H9 (cell line): ENCODE results near the gene GFY. TPM values are rescaled to one million over a fixed set of nuclear protein-coding genes. Genes with fewer than 3 reads are reported as not detected.

Experiments
- DNase-seq: peaks from one replicate; pipeline ENCODE4 v3.0.0-alpha.2; 2017
- H2AFZ ChIP-seq: one replicate; pipeline ENCODE4 v1.6.1; 2013; ENCODE audit warnings: mild to moderate bottlenecking, low read length, control low read depth, moderate library complexity
- H2AK5ac ChIP-seq: 2 replicates; pipeline ENCODE4 v1.6.1; 2013; ENCODE audit warnings: low read length, control low read depth, mixed read lengths; ENCODE audit not compliant: insufficient read length
- H2BK120ac ChIP-seq: one replicate; pipeline ENCODE4 v1.6.1; 2013; ENCODE audit warnings: low read depth, mild to moderate bottlenecking, low read length, control low read depth, inconsistent platforms; ENCODE audit not compliant: poor library complexity, severe bottlenecking
- H2BK12ac ChIP-seq: 2 replicates; pipeline ENCODE4 v1.6.1; 2013; ENCODE audit warnings: low read length, control low read depth, mixed read lengths, low read depth; ENCODE audit not compliant: insufficient read length
- H2BK15ac ChIP-seq: 2 replicates; pipeline ENCODE4 v1.6.1; 2013; ENCODE audit warnings: low read depth, low read length, control low read depth
- H2BK20ac ChIP-seq: one replicate; pipeline ENCODE4 v1.6.1; 2013; ENCODE audit warnings: low read depth, mild to moderate bottlenecking, low read length, control low read depth, inconsistent platforms; ENCODE audit not compliant: poor library complexity, severe bottlenecking
- H2BK5ac ChIP-seq: 2 replicates; pipeline ENCODE4 v1.6.1; 2013; ENCODE audit warnings: low read length, control low read depth, mixed read lengths; ENCODE audit not compliant: insufficient read length
- H3K14ac ChIP-seq: 2 replicates; pipeline ENCODE4 v1.6.1; 2013; ENCODE audit warnings: low read length, control low read depth; ENCODE audit not compliant: insufficient read depth
- H3K18ac ChIP-seq: 2 replicates; pipeline ENCODE4 v1.6.1; 2013; ENCODE audit warnings: low read depth, mild to moderate bottlenecking, mixed read lengths, low read length, control low read depth; ENCODE audit not compliant: insufficient read length
- H3K23ac ChIP-seq: 2 replicates; pipeline ENCODE4 v1.6.1; 2013; ENCODE audit warnings: low read length, control low read depth, mixed read lengths, low read depth; ENCODE audit not compliant: insufficient read length
- H3K23me2 ChIP-seq: 2 replicates; pipeline ENCODE4 v1.6.1; 2013; ENCODE audit warnings: low read depth, mild to moderate bottlenecking, mixed read lengths, low read length, control low read depth; ENCODE audit not compliant: insufficient read length, poor library complexity, severe bottlenecking
- H3K27ac ChIP-seq: 2 replicates; pipeline ENCODE4 v1.5.1; 2013; ENCODE audit warnings: low read length, control low read depth, mixed read lengths, low read depth; ENCODE audit not compliant: insufficient read length
- H3K27me3 ChIP-seq: 2 replicates; pipeline ENCODE4 v1.6.1; 2013; ENCODE audit warnings: low read length, control low read depth, inconsistent platforms; ENCODE audit not compliant: insufficient read depth
- H3K4ac ChIP-seq: 2 replicates; pipeline ENCODE4 v1.6.1; 2013; ENCODE audit warnings: low read depth, mild to moderate bottlenecking, control low read depth, inconsistent platforms, low read length, moderate library complexity
- H3K4me1 ChIP-seq: 2 replicates; pipeline ENCODE4 v1.6.1; 2013; ENCODE audit warnings: low read length, control low read depth, inconsistent platforms; ENCODE audit not compliant: insufficient read depth
- H3K4me2 ChIP-seq: 2 replicates; pipeline ENCODE4 v1.6.1; 2013; ENCODE audit warnings: low read length, control low read depth, mixed read lengths; ENCODE audit not compliant: insufficient read length, insufficient read depth
- H3K56ac ChIP-seq: 2 replicates; pipeline ENCODE4 v1.6.1; 2013; ENCODE audit warnings: low read depth, mild to moderate bottlenecking, mixed read lengths, low read length, control low read depth; ENCODE audit not compliant: insufficient read length
- H3K79me1 ChIP-seq: 2 replicates; pipeline ENCODE4 v1.6.1; 2013; ENCODE audit warnings: low read depth, mild to moderate bottlenecking, moderate library complexity, low read length, control low read depth, inconsistent platforms; ENCODE audit not compliant: insufficient read depth, poor library complexity, severe bottlenecking
- H3K79me2 ChIP-seq: 2 replicates; pipeline ENCODE4 v1.6.1; 2013; ENCODE audit warnings: low read length, control low read depth, inconsistent platforms; ENCODE audit not compliant: insufficient read depth
- H3K9ac ChIP-seq: 2 replicates; pipeline ENCODE4 v1.6.1; 2013; ENCODE audit warnings: low read length, control low read depth, mixed read lengths; ENCODE audit not compliant: insufficient read length; ENCODE audit errors: extremely low read depth
- H3K9me3 ChIP-seq: one replicate; pipeline ENCODE4 v1.6.1; 2013; ENCODE audit warnings: low read depth, low read length, inconsistent platforms; ENCODE audit not compliant: control insufficient read depth
- H3T11ph ChIP-seq: one replicate; pipeline ENCODE4 v1.6.1; 2013; ENCODE audit warnings: mild to moderate bottlenecking, low read length, control low read depth, inconsistent platforms
- H4K20me1 ChIP-seq: one replicate; pipeline ENCODE4 v1.6.1; 2013; ENCODE audit not compliant: control insufficient read depth, insufficient read length, insufficient read depth
- H4K5ac ChIP-seq: 2 replicates; pipeline ENCODE4 v1.6.1; 2013; ENCODE audit warnings: low read depth, mild to moderate bottlenecking, mixed read lengths, low read length, control low read depth; ENCODE audit not compliant: insufficient read length
- H4K8ac ChIP-seq: replicated peaks from 2 replicates; pipeline ENCODE4 v1.6.1; 2013; ENCODE audit warnings: low read length, control low read depth, mixed read lengths, low read depth; ENCODE audit not compliant: insufficient read length
- H4K91ac ChIP-seq: 2 replicates; pipeline ENCODE4 v1.6.1; 2013; ENCODE audit warnings: low read depth, mild to moderate bottlenecking, moderate library complexity, mixed read lengths, low read length, control low read depth; ENCODE audit not compliant: insufficient read length
- H3K27ac Mint-ChIP-seq, 3 experiments: 2 replicates in 2 of 3; 3 replicates in 1 of 3; pipeline ENCODE4 v1.8.0; 2020 to 2021; ENCODE audit warnings: mixed read lengths in 3 of 3, mild to moderate bottlenecking in 1 of 3, moderate library complexity in 1 of 3
- H3K27me3 Mint-ChIP-seq: 2 replicates; pipeline ENCODE4 v1.8.0; 2021; ENCODE audit warnings: low read depth, mild to moderate bottlenecking, moderate library complexity, mixed read lengths
- H3K36me3 Mint-ChIP-seq, 3 experiments: 2 replicates in 2 of 3; 3 replicates in 1 of 3; pipeline ENCODE4 v1.8.0; 2020 to 2021; ENCODE audit warnings: low read depth in 3 of 3, mixed read lengths in 3 of 3; ENCODE audit not compliant: insufficient read depth in 1 of 3
- H3K4me1 Mint-ChIP-seq, 2 experiments: 2 replicates each; pipeline ENCODE4 v1.8.0; 2020; ENCODE audit warnings: mixed read lengths in 2 of 2
- H3K4me3 Mint-ChIP-seq, 2 experiments: 2 replicates in 1 of 2; 3 replicates in 1 of 2; pipeline ENCODE4 v1.8.0; 2020 to 2021; ENCODE audit warnings: mild to moderate bottlenecking in 2 of 2, mixed read lengths in 2 of 2, moderate library complexity in 1 of 2
- H3K9me3 Mint-ChIP-seq, 2 experiments: 2 replicates in 1 of 2; 3 replicates in 1 of 2; pipeline ENCODE4 v1.8.0; 2020; ENCODE audit warnings: mild to moderate bottlenecking in 2 of 2, mixed read lengths in 2 of 2, moderate library complexity in 1 of 2
- CTCF ChIP-seq: fragments of 200-600 bp; sonication (generic); conservative IDR thresholded peaks from 3 replicates; pipeline ENCODE4 v1.8.0; 2021; ENCODE audit warnings: antibody characterized with exemption, mild to moderate bottlenecking
- WGBS: extraction: QIAGEN DNeasy Blood & Tissue Kit; methylation state at CpG from one replicate; pipeline ENCODE4 v1.1.7; 2013; ENCODE audit warnings: missing lambda C conversion rate, low lambda C conversion rate, mixed read lengths; ENCODE audit not compliant: insufficient read length; ENCODE audit errors: extremely low coverage; 5-methylcytosine and 5-hydroxymethylcytosine counted together
- total RNA-seq: library from RNA; stranded (reverse); gene quantifications from 2 replicates; pipeline ENCODE4 v1.2.1, GENCODE V29; 2021

The GFY gene
- total RNA-seq, 1 experiment from 2014 or later = 1.3 TPM

- no peak overlapping the region for H4K5ac ChIP-seq
- no peak overlapping the region for H2BK12ac ChIP-seq
- H2BK20ac ChIP-seq = no peak overlapping the region
- Mint-ChIP-seq H3K27ac (peak overlapping the region; percentile 11 to 84 (median 78); a peak in 4 of 7 replicates), H3K9me3 (peaks cover 0 to 9% of the 10 kb centered on the region in 2 experiments; a peak in 2 of 5 replicates), H3K4me1 (peaks cover 57 to 75% of the 10 kb centered on the region in 2 experiments), H3K4me3 (peak overlapping the region in 1 of 2 experiments; percentile 16; a peak in 1 of 5 replicates), H3K36me3 (no peaks in the 10 kb centered on the region; a peak in 2 of 7 replicates), H3K27me3 (peaks cover 54% of the 10 kb centered on the region)
- no peak overlapping the region for H2AFZ ChIP-seq
- H3K27ac ChIP-seq = no peak overlapping the region
- no peaks in the 10 kb centered on the region for H3K79me2 ChIP-seq
- H4K20me1 ChIP-seq = no peaks in the 10 kb centered on the region
- peaks cover 2% of the 10 kb centered on the region; the same call in 1 of the 2 replicates for H3K4me1 ChIP-seq
- H3K79me1 ChIP-seq = no peaks in the 10 kb centered on the region
- no peak overlapping the region for H2BK5ac ChIP-seq
- H3K4me2 ChIP-seq = no peak overlapping the region
- H2BK15ac ChIP-seq = no peak overlapping the region
- no peak overlapping the region for H3K23ac ChIP-seq
- H3K18ac ChIP-seq = no peak overlapping the region
- TF ChIP-seq CTCF = no peak
- no peak overlapping the region for H3K4ac ChIP-seq
- WGBS = no CpG with 5 or more reads among the region's 2 CpGs
- H4K8ac ChIP-seq = no peak overlapping the region
- H3K9ac ChIP-seq = no peak overlapping the region
- no peak overlapping the region for H4K91ac ChIP-seq
- no peak overlapping the region for H3K56ac ChIP-seq
- H3K23me2 ChIP-seq = peaks cover 13% of the 10 kb centered on the region
- H3K27me3 ChIP-seq = peaks cover 25% of the 10 kb centered on the region; the same call in 1 of the 2 replicates
- H3T11ph ChIP-seq = no peak overlapping the region
- no peak overlapping the region for H2BK120ac ChIP-seq
- no peaks in the 10 kb centered on the region for H3K9me3 ChIP-seq
- no peak for DNase-seq
- H3K14ac ChIP-seq = no peak overlapping the region
- H2AK5ac ChIP-seq = no peak overlapping the region
Measured at GRCh38 chr19:49420227-49420626, 5.0 kb upstream of the GFY start.
